Activated gamma-delta T cell treated with Interleukin-2 at 50 U/mL for 16 hours (primary cell): ENCODE measurements around the gene DUT.

ENCODE experiments used
- DNase-seq: peaks from one replicate; pipeline ENCODE4 v3.0.0-alpha.2; 2020

The DUT gene

GRCh38 chr15:48373821-48374451, 42.7 kb downstream of the DUT start:
- DNase-seq, result no peak

GRCh38 chr15:48374472-48374871, 43.2 kb downstream of the DUT start:
- DNase-seq, result no peak

GRCh38 chr15:48375767-48376166, 44.5 kb downstream of the DUT start:
- no peak for DNase-seq

DNA sequence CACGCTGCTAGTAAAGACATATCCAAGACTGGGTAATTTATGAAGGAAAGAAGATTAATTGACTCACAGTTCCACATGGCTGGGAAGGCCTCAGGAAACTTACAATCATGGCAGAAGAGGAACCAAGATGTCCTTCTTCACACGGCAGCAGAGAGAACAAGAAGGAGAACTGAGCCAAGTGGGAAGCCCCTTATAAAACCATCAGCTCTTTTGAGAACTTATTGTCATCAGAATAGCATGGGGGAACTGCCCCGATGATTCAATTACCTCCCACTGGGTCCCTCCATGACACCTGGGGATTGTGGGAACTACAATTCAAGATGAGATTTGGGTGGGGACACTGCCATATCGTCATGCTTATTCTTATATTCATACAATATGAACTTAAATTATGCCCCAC, 49.0 kb downstream of the DUT start:
- DNase-seq, result no peak

GRCh38 chr15:48381861-48382260, 50.6 kb downstream of the DUT start:
- no peak for DNase-seq

DNA sequence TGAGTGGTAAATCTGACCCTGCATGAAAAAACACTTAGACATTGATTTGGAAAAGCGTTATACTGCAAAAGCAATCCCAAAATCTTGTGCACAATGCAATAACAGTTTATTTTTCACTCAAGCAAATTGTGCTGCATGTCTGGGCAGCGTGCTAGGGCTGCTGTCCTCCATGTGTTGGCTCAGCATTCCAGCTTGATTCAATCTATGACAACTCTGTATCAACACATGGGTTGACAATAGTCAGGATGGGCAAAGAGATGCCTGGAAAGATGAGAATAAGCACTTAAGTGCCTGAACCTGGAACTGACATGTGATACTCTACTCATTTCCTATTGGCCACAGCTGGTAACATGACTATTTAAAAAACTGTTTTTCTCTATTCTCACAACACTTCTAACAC, 51.8 kb downstream of the DUT start:
- no peak for DNase-seq

GRCh38 chr15:48384616-48385015, 53.4 kb downstream of the DUT start:
- DNase-seq, result no peak

GRCh38 chr15:48385031-48385830, 54.0 kb downstream of the DUT start:
- no peak for DNase-seq

GRCh38 chr15:48388016-48388851, 57.0 kb downstream of the DUT start:
- DNase-seq, result no peak

GRCh38 chr15:48388910-48389309, 57.7 kb downstream of the DUT start:
- DNase-seq, result no peak

DNA sequence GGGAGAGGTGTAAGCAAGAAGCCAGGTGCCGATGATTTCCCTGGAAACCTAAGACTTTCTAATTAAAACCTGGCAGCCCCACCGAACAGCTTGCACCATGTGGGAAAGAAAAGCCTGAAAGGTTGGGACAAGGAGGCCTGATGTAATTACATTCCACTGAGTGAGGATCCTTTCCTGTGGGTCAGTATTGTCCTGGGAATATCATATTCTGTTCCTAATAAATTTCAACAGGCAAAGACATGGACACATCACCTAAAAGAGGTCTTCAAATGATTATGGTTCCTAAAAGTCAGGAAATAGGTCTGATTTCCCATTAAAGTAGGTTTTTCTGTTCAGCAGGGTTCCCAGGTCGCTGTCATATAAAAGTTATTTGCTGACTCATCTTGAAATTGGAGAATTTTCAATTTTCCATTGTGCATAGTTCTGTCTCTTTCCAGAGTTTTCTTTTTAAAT, 58.5 kb downstream of the DUT start:
- DNase-seq, result no peak

DNA sequence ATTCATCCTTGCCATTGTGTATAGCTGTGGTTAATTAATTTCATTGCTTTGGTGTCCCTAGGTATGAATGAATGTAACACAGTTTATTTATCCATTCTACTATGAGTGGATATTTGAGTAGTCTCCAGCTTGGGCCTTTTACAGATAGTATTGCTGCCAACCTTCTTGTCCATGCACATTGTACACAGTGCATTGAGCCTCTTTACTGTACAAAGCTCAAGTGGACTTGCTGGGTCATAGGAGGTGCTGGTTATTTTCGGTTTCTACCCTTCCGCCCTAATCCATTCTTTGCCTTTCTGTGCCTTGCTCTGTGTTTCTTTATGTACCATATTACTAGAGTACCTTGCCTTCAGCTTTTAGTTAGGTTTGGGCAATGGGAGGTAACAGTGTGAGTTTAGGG, 60.7 kb downstream of the DUT start:
- DNase-seq, result no peak

DNA sequence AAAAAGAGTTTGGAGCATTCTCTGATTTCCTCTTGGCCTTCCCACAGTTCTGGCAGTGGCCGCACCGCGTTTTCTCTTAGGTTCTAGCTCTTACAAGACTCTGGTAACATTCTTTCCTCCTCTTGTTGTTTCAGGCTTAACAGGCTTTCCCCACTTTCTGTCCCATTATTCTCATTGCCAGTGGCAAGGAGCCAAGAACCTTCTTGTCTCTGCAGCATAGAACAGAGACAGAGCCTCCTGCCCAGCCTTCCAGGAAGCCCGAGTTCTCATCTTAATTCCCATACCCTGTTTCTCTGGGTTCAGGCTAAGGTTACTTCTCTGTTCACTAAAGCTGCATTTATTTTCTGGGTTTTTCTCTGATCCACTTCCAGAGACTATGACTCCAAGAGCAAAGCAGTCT, 61.1 kb downstream of the DUT start:
- no peak for DNase-seq
